GM10266 (cell line): ENCODE results near the gene ARHGEF16.

Source experiments
- DNase-seq: peaks from one replicate; pipeline ENCODE4 v3.0.0; 2012; ENCODE audit errors: extremely low spot score
- TF ChIP-seq, protein P1 (sequence below): IDR thresholded peaks from 2 replicates; pipeline ENCODE4 v1.5.1; 2012; ENCODE audit warnings: mild to moderate bottlenecking, low read depth; ENCODE audit not compliant: control insufficient read depth, insufficient read depth; ENCODE audit errors: missing control alignments

ARHGEF16 gene

DNA sequence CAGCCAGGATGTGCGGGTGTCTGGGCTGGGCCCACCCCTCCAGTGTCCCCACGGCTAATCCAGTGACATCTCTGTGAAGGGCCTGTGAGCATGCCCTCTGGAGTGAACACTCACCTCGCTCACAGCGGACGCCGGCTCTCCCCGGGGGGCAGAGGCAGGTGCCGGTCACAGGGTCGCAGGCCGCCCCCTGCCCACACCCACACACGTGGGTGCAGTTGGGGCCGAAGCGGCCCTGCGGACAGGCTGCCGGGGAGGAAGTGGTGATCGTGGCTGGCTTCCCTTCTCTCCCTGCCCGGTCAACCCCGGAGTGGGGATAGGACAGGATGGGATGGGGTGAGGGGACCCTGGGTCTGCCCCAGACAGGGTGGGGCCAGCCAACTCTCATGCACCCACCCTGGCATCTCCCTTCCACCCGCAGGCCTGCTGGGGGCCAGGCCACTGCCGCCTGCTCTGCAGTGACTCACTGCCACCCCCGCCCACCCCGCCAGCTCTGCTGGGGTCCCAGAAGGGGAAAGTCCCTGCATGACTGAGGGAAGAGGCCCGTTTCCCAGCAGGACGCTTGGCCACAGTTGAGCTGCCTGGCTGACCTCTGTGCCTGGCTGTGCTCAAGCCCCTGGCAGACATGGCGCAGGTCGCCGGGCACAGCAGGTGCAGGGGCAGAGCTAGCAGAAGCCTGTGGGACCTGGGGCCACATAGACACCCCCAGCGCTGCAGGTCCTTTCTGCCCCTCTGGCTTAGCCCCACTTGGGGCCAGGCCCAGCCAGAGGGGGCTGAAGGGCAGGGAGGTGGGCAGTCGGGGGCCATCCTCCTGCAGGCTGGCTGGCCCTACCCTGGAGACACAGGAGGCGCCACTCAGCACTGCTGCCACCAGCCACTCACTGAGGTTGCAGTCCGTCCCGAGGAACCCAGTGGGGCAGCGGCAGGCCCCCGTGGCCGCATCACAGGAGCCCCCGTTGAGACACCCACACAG, 41.6 kb downstream of the ARHGEF16 start:
- TF ChIP-seq, protein P1, sequence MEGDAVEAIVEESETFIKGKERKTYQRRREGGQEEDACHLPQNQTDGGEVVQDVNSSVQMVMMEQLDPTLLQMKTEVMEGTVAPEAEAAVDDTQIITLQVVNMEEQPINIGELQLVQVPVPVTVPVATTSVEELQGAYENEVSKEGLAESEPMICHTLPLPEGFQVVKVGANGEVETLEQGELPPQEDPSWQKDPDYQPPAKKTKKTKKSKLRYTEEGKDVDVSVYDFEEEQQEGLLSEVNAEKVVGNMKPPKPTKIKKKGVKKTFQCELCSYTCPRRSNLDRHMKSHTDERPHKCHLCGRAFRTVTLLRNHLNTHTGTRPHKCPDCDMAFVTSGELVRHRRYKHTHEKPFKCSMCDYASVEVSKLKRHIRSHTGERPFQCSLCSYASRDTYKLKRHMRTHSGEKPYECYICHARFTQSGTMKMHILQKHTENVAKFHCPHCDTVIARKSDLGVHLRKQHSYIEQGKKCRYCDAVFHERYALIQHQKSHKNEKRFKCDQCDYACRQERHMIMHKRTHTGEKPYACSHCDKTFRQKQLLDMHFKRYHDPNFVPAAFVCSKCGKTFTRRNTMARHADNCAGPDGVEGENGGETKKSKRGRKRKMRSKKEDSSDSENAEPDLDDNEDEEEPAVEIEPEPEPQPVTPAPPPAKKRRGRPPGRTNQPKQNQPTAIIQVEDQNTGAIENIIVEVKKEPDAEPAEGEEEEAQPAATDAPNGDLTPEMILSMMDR: no peak
- DNase-seq: no peak

GRCh38 chr1:3496916-3497315, 42.5 kb downstream of the ARHGEF16 start:
- no peak for DNase-seq
- TF ChIP-seq, protein P1: no peak

GRCh38 chr1:3497521-3497920, 43.1 kb downstream of the ARHGEF16 start:
- TF ChIP-seq, protein P1: no peak
- DNase-seq: no peak

- no peak for DNase-seq
- TF ChIP-seq, protein P1: no peak
These were observed 43.9 kb downstream of the ARHGEF16 start for GRCh38 chr1:3498246-3498930.

- no peak for DNase-seq
- TF ChIP-seq, protein P1: no peak
These were observed 44.5 kb downstream of the ARHGEF16 start for GRCh38 chr1:3498986-3499385.

DNA sequence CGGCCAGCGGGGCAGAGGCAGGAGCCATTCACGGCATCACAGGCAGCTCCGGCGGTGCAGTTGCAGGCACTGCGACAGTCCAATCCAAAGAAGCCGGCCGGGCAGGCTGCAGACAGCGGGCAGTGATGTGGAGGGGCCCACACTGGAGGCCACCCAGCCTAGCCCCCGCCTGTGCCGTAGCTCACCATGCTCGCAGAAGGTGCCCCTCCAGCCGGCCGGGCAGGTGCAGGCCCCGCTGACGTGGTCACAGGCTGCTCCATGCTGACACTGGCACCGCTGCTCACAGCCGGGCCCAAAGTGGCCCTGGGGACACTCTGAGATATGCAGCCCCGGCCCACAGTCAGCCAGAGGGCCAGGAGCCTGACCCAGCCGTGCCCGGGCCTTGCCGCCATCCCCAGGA, 45.1 kb downstream of the ARHGEF16 start:
- DNase-seq: no peak
- TF ChIP-seq, protein P1: no peak
